ENCODE data around the gene PADI1.

PADI1 gene

DNA sequence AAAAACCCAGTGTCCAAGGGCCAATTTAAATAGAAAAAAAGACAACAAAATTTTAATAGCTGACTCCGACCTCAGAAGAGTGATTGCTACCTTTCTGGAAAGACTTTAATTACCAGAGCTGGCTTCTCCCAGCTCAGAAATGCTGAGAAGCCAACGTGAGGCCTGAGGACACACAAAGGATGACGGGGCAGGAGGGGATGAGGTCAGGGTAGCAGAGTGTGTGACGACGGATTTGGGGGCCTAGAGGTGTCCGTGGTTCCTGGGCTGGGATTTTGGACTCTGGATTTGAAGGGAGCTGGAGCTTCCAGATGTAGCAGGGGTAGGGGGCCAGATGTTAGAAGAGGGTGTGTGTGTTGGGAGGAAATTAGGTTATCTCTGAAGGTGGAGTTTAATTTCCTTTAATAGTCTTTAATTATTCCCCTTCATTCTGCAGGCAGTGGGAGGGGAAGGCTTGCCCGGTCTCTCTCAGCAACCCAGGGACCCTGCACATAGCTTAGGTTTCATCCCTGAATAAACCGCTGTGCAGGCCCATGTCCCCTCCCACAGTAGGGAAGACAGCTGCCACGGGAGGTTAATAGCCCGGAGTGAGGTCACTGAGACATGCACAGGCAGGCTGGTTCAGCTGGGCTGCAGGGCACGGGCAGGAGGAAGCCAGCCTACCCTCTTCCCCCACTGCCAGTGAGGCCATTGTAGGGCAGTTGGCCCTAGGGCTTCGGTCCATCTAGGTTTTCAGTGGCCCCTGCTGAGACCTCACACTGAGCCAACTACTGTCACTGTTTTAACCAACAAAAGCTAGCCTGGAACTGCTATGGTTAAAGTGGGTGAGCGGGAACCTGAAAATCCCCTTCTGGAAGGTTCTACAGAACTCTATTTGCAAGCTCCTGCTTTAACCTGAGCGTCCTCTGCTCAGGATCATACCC is 40.2 kb downstream of the PADI1 start:
- DNase-seq (ENCODE audit: low read depth): no peak

DNA sequence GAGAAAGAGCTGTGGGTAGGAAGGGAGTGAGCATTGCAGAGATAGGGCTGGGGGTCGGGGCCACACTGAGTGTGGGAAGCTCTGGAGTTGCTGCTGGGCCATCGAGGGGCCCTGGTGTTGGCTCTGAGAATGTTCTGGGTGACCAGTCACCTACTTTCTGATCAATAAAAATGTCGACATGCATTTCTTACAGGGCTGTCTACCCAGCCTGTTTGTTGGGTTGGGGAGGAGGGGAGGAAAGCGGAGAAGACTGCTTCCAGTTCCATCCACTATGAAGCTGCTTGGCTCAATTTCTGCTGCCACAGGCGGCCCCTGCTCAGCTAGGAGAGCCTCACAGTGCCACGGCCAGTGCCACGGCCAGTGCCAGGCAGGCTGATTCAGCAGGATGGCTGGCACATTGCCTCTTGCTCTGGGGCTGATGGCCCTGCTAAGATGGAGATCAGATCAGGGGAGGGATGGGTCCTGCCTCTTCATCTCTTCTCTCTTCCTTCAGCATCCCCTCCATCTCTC is 40.9 kb downstream of the PADI1 start:
- no peak for DNase-seq (ENCODE audit: low read depth)

DNA sequence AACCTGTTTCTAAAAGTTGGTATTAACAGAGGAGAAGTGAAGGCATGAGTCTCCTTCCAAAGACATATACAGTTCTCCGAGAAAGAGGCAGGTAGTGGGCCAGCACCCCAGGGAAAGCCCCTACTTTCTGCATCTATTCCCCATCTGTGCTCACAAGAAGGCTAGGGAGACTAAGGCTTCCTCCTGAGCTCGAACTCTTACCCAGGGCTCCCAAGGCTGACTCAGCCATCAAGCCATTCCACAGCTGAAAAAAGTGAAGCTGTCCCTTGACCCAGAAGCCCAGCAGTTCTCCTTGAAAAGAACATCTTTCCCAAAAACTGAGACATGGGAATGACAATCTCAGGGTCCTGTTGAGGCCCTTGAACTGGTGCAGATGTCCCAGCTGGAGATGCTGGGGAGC is 42.0 kb downstream of the PADI1 start:
- no peak for DNase-seq (ENCODE audit: low read depth)

DNA sequence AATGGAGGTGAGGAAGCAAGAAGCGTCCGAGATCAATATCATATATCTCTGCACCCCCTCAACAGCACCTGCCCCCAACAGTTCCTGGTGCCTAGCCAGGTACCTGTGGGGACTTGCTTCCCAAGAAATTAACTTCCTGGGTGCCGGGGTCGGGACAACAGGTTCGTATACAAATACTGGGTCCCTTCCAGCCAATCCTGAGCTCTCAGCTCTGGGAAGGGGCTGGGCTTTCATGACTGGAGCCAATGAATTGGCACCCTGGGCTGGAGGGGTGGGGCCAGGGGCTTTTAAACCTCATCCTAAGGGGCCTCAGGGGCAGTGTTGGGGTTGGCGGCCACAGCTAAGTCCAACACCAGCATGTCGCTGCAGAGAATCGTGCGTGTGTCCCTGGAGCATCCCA is 43.9 kb downstream of the PADI1 start, which contains the start of gene PADI3:
Gene PADI3 (plus strand): TSS at position 318 of the 400 bp plus-strand sequence. CDS start 40 bp downstream, at position 358.
- DNase-seq (ENCODE audit: low read depth): no peak

DNA sequence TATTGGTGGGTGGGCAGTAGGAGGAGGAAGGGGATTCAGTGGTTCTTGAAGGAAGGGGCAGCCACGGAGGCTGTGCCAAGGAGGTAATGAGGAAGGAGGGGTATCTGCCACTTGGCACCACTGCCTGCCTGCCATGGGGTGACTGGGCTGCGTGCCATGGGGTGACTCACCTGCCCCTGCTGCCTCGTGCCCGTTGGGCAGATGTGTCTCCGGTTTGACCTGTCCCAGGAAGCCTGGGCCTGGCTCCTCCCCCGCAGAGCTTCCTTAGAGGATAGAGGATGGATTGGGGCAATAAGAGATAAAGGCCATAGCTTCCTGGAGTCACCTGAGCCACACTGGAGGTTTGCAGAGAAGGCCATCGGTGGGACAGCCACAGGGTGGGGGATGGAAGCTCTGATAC is 45.7 kb downstream of the PADI1 start:
- DNase-seq (ENCODE audit: low read depth): no peak

DNA sequence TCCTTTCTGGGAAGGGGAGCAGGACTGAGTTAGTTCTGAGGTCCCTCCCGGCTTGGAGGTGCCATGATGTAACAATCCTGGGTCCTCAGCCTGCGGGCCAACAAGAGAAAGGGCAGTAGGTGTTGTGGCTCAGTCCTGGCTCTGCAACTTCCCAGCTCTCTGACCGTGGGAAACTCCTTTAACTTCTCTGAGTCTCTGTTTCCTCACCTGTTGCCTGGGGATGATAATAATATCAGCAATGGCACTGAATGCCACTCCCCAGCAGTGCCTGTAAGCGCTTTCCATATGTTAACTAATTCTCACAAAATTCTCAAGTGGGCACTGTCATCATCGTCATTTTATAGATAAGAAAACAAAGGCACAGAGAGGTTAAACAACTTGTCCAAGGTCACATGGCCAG is 46.3 kb downstream of the PADI1 start:
- DNase-seq (ENCODE audit: low read depth): no peak

DNA sequence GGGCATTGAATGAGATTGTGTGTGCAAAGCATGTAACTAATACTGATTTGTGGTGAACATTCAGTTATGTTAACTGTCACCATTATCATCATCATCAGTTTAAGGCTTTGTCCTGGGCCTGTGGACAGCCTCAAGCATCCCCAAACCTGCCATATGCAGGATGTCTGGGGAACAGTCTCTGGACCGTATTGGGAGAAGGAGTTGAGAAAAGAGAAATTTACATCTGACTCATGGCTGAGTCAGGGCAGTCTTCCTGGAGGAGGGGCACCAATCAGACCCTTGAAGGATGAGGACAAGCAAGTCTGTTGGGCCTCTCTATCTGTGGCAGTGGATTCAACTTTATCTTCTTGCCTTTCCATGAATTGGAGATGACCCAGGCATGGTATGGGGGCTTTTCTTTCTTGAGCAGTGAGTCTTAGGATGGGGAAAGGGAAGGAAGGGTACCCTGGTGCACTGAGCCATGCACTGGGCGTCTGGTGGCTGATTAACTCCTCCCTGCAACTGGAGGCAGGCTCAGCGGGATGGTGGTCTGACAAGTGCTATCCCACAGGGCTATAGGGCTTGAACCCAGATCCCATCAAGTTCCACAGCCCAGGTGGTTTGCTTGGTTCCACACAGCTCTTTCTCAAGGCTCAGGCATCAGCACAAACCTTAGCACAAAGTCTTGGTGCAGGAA is 46.9 kb downstream of the PADI1 start:
- no peak for DNase-seq (ENCODE audit: low read depth)

DNA sequence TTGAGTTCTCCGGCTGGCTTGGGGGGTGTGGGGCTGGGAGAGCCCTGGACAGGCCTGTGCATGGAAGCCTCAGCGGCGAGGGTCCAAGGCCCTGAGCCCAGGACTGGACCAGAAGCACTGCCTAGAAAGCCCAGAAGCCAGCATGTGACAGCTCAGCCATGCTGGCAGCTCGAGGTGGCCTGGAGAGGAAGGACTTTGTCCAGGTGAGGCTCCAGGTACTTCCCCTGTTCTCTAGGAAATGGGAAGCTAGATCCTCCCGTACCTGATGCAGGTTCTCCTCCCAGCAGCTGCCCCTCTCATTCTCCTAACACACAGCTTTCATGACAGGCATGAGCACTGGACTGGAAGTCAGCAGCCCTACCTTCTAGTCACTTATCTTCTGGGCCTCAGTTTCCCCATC is 50.4 kb downstream of the PADI1 start:
- DNase-seq (ENCODE audit: low read depth): no peak

DNA sequence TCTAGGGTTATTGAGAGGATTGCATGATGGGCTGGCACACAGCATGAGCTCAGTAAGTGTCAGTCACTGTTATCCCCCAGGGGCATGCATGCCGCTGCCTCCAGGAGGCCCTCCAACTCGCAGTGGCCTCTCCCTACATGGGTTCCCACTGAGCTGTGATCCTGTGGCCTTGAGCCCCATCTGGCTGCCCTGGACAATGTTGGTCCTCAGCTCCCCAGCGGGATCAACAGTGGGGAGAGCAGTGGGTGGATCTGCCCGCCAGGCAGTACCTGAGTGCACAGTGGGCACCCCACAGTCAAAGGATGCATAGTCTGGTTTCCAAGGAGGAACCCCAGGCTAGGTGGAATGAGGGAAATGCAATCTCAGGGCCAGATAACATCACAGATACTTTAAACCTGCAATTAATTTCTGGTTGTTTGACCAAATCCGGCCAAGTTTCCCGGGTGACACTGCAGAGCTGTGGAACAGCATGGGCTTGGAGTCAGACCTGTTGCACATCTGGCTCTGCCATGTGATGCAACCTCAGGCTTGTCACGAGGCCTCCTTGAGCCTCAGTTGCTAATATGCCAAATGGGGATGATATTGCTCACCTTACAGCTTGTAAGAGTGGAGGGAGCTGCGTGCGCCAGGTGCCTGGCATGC is 53.3 kb downstream of the PADI1 start:
- DNase-seq (ENCODE audit: low read depth): no peak

DNA sequence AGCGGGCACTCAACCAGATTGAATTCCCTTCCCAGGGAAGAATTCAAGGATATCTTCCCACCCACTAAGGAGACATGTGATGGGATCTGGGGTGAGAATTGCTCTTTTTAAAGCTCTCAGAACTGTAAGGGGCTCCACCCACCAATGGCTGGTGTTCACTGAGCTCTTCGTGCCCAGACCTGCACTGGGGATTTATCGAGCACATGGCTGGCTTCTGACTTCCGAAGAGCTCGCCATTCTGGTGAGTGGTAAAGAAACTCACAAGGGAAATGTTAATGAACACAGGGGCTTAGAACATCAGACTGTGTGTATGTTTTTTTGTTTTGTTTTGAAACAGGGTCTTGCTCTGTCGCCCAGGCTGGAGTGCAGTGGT is 53.8 kb downstream of the PADI1 start:
- DNase-seq (ENCODE audit: low read depth): no peak

DNA sequence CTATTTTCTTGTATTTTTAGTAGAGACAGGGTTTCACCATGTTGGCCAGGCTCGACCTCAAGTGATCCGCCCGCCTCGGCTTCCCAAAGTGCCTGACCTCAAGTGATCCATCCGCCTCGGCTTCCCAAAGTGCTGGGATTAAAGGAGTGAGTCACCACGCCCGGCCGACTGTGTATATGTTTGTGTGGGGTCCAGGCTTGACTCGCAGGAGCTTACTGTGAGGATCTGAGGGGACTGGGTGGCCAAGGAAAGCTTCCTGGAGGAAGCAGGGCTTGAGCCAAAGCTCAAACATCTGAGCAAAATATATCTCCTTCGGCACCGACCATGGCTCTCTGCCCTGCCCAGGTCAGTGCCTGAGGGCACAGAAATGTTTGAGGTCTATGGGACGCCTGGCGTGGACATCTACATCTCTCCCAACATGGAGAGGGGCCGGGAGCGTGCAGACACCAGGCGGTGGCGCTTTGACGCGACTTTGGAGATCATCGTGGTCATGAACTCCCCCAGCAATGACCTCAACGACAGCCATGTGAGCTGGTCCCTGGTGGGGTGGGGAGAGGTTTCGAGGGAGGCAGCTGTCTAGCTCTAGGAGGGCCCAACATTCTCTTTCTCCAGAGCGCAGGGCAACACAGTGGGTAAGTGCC is 54.4 kb downstream of the PADI1 start:
- DNase-seq (ENCODE audit: low read depth): no peak

DNA sequence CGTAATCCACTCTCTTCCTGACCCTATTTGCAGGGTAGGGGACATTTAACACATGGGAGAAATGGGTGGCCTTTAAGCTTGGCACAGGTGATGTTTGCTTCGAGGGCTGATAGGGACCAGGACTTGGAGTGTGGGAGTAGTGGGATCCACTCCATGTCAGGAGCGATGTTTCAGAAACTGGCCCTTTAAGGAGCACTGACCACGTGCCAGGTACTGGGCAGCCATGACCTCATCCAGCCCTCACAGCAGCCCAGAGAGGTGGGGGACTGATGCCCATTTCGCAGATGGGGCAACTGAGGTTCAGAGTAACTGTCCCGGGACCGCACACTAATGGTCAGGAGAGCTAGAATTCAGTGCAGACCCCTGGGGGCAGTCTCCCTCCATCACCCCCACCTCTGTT is 55.3 kb downstream of the PADI1 start:
- DNase-seq (ENCODE audit: low read depth): no peak

DNA sequence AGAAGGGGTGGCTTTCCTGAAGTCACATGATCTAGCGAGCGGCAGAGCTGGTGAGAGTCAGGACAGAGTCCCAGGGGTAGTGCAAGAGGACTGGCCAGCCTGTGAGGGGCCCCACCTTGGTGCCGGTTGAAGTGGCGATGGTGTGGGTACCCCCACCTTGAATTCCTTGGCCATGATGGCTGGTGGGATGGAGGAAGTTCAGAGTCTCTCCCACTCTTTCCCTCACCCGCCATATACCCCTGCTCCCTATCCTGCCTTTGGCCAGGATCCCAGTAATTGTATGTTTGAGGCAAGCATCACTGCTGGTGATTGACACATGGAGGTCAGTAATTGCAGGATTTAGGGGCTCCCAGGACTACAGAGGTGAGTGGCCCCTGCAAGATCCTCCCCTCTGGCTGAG is 55.8 kb downstream of the PADI1 start:
- no peak for DNase-seq (ENCODE audit: low read depth)

DNA sequence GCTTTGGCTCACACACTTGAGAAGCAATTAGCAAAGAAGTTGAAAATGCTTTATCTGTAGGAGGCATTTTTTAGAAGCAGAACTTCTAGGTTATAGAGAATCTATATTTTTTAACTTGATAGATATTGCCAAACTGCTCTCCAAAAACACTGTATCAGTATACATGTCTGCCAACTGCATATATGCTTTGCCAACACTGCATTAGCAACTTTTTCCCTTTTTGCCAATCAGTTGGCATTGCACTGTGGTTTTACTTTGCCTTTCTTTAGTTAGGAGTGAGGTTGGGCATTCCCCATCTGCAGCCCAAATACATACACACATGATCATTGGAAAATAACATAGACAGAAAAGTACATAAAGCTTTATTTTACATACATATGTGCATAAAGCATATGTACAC is 59.0 kb downstream of the PADI1 start:
- DNase-seq (ENCODE audit: low read depth): no peak

DNA sequence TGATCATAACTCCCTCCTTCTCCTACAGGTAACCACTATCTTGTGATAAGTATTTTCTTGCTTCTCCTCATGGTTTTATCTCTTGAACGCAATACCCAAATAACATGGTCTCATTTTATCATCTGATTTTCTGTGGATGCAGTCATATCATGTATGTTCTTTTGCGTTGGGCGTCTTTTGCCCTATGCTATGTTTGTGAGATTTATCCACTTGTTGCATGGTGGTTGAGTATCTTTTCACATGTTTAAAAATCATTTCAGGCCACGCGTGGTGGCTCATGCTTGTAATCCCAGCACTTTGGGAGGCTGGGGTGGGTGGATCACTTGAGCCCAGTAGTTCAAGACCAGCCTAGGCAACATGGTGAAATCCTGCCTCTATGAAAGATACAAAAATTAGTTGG is 59.5 kb downstream of the PADI1 start:
- DNase-seq (ENCODE audit: low read depth): no peak

DNA sequence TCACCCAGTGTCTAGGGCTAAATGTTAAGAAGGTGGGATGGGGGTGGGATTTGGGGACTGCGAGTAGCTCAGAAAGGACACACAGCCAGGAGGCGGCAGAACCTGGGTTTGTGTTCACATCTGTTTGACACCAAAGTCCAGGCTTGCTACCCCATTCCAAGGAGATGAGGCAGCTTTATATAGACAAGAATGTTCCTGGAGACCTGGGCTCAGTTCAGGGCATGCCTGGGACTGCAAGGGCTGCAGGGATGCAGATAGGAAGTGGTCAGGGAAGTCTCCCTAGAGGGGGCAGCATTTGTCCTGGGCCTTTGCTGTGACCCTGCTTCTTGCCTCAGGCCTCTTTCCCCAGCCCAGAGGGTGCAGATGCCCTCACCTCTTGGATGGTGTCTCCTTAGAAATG is 60.2 kb downstream of the PADI1 start:
- DNase-seq (ENCODE audit: low read depth): no peak

DNA sequence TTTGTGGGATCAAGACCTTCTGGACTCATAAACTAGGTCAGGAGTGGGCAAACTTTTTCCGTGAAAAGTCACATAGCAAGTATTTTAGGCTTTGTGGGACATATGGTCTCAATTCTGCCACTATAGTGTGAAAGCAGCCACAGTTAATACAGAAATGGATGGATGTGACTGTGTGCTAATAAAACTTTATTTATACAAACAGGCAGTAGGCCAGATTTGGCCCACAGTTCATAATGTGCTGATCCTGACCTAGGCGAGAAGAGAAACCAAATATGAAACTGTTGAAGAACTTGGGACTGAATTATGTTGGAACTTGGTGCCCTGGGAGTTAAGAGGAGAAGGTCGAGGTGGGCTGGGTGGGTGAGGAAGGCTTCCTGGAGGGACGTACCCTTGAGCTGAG is 61.0 kb downstream of the PADI1 start:
- no peak for DNase-seq (ENCODE audit: low read depth)

DNA sequence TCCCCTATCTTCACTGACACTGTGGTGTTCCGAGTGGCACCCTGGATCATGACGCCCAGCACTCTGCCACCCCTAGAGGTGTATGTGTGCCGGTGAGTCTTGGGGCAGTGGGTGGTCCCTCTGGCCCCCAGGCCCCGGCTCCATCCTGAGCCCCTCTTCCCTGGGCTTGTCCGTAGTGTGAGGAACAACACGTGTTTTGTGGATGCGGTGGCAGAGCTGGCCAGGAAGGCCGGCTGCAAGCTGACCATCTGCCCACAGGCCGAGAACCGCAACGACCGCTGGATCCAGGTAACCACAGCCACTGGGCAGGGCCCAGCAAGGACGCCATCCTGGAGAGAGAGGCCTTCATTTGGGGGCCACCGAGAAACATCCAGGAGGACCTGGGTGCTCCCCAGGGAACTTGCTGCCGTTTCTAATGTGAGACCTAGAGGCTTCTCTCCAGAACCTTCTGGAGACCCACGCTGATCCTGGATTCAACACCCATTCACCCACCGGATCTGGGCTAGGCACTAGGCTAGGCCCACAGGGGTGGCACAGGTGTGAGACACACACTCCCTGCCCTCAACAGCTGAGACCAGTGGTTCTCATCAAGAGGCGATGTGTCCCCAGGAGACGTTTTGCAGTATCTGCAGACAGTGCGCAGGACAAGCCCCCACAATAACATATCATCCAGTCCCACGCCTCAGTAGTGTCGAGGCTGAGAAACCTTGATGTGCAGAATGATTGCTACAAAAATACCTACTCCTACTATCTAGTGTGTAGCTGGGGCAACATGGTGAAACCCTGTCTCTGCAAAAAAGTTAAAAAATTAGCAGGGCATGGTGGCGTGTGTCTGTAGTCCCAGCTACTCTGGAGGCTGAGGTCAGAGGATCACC is 66.2 kb downstream of the PADI1 start:
- DNase-seq (ENCODE audit: low read depth): no peak

DNA sequence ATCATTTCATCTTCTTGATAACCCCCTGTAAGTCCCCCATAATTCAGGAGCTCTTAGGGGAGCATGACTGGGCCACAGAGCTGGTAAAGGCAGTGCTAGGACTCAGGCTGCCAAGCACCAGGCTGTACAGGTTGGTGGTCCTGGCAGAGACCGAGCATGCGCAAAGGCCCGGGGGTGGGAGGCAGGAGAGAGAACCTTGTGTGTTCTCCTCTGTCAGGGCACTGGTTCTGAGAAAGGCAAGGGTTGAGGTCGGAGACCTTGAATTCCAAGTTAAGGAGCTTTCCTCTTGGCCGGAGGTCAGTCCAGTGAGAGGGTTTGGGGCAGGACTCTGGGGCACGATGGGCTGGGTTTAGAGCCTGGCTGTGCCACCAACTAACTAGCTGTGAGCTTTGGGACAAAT is 67.1 kb downstream of the PADI1 start:
- no peak for DNase-seq (ENCODE audit: low read depth)

DNA sequence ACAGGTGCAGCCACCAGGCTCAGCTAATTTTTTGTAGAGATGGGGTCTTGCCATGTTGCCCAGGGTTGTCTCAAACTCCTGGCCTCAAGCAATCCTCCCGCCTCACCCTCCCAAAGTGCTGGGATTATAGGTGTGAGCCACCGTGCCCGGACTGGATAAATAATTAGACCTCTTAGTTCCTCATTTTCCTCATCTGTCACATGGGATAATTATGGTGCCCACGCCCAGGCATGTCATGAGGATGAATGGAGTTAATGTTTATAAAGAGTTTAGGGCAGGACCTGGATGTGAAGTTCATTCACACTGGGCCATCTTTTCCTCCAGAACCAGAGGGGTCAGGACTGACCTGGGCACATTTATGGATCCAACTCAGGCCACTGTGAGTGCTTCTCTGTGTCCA is 67.7 kb downstream of the PADI1 start:
- DNase-seq (ENCODE audit: low read depth): no peak

DNA sequence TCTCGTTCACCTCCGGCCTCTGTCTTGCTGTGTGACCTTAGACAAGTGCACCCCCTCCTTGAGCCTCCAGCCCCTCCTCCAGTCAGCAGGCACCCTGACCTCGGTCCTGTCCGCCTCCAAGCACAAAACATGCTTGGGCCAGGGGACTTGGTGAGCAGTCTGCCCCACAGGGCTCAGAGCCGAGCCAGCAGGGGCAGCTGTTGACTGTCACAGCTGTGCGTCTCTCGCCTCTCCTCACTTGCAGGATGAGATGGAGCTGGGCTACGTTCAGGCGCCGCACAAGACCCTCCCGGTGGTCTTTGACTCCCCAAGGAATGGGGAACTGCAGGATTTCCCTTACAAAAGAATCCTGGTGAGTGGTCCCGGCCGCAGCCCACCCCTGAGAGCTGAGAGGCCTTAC is 68.2 kb downstream of the PADI1 start:
- no peak for DNase-seq (ENCODE audit: low read depth)

All from activated T-cell treated with anti-CD3 and anti-CD28 coated beads for 24 hours (primary cell).